NCI-H524 treated with DMSO at 0.1 percent for 48 hours (cell line): ENCODE data around the gene ALAD.
"Not testable (repeated sequence)": the region's sequence is repeated elsewhere in the genome, so short reads cannot be mapped to it uniquely, and the experiment has no call there.

Experiments used
- DNase-seq: peaks from one replicate; lab custom pipeline; 2025; lab: John Stamatoyannopoulos, UW

ALAD gene

GRCh38 chr9:113373676-113374392 lies 27.2 kb downstream of the ALAD start:
- DNase-seq, result no peak

GRCh38 chr9:113373256-113373655 lies 27.8 kb downstream of the ALAD start:
- no peak for DNase-seq

DNA sequence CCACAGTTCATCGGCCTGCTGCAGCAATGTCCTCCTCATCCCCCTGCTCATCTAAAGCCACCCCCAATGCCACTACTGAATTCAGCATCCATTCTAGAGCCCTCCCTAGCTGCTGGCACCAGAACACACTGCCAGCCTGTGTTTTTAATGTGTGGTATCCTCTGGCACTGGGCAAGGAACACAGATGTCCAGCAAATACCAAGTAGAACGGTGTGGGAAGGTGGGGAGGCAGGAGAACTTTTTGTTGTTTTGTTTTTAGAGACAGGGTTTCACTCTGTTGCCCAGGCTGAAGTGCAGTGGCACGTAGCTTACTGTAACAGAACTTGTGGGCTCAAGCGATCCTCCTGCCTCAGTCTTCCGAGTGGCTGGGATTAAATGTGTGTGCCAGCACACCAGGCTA lies 29.0 kb downstream of the ALAD start:
- DNase-seq, result no peak

- no peak for DNase-seq
Measured at GRCh38 chr9:113370806-113371325, 30.2 kb downstream of the ALAD start.

- DNase-seq, result no peak
Measured at GRCh38 chr9:113369855-113370140, 31.3 kb downstream of the ALAD start.

- no peak for DNase-seq
Measured at GRCh38 chr9:113368982-113369854, 31.9 kb downstream of the ALAD start.

- no peak for DNase-seq
Measured at GRCh38 chr9:113368348-113368981, 32.6 kb downstream of the ALAD start.

DNA sequence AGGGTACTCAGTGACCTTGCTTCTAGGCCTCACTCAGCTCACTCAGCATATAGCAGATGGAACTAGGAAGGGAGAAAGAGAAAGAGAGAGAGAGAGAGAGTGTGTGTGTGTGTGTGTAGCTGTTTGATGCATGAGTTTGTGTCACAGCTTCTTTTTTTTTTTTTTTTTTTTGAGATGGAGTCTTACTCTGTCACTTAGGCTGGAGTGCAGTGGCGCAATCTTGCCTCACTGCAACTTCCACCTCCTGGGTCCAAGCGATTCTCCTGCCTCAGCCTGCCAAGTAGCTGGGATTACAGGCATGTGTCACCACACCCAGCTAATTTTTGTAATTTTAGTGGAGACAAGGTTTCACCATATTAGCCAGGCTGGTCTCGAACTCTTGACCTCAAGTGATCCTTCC lies 35.4 kb downstream of the ALAD start:
- DNase-seq, result not testable (repeated sequence)

- no peak for DNase-seq
Measured at GRCh38 chr9:113364951-113365350, 36.1 kb downstream of the ALAD start.

DNA sequence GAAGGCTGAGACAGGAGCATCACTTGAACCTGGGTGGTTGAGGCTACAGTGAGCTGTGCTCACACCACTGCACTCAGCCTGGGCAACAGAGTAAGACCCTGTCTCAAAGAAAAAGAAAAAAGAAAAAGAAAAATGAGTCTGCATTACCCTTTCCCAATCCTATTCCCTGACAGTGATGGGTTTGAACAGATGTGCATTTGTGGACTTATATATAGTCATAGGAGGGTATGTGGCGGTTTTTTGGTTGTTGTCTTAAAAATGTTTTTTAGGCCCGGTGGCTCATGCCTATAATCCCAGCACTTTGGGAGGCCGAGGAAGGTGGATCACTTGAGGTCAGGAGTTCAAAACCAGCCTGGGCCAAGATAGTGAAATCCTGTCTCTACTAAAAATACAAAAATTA lies 37.7 kb downstream of the ALAD start:
- no peak for DNase-seq

GRCh38 chr9:113361304-113362018 lies 39.6 kb downstream of the ALAD start:
- no peak for DNase-seq

DNA sequence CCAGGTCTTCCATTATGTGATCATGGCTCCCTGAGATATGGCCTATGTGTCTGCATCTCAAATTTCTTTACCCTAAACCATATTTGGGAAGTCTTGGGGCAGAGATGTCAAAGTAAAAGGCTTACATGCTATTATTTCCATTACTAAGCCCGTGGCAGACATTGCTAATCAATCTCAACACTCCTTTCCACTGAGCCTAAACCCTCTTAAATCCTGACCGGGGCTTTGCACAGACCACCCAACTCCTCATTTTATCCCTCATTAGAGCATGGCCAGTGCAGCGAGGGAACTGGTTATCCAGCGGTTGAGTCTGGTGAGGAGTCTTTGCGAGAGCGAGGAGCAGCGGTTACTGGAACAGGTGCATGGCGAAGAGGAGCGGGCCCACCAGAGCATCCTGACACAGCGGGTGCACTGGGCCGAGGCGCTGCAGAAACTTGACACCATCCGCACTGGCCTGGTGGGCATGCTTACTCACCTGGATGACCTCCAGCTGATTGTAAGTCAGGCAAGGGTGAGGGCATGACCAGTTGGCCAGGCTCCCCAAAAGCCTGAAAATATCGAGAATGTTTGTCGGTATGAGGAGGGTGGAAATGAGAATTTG lies 40.7 kb downstream of the ALAD start:
- DNase-seq, result no peak

DNA sequence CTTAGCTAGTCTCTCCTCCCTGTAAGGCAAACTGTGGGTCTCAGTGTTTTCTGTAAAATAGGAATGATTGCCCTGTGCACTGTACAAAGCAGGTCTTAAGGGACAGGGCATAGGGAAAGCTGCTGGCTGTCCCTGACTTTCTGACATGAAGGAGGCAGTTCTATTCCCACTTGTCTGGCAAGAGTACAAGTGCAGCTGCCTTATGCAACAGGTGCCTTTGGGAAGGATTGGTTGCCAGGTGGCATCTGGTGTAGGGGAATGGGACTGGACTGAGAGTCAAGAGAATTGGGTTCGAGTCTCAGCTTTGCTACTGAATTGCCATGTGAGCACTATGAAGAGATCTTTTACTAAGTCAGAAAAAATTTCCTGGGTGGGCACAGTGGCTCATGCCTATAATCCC lies 41.7 kb downstream of the ALAD start:
- no peak for DNase-seq

DNA sequence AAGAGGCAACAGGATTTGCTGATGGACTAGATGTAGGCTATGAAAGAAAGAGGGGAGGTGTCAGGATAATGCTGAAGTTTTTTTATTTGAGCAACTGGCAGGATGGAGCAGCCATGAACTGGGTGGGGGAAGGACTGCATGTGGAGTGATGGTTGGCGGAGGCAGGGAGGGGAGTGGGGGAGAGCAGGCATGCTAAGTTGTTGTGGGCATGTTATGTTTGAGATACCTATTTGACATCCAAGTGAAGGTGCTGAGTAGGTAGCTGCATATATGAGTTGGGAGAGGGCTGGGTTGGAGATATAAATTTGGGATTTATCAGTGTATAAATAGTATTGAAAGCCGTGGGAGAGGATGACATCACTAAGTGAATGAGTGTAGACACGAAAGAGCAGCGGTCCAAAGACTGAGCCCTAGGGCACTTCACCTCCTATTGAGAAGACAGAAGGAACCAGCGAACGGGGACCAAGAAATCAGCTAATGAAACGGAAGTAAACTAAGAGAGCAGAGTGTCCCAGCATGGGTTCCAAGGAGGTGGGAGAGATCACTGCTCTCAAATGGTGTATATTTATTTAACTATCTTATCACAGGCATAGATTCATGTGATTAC lies 44.3 kb downstream of the ALAD start:
- no peak for DNase-seq

GRCh38 chr9:113355040-113355596 lies 46.0 kb downstream of the ALAD start:
- no peak for DNase-seq

DNA sequence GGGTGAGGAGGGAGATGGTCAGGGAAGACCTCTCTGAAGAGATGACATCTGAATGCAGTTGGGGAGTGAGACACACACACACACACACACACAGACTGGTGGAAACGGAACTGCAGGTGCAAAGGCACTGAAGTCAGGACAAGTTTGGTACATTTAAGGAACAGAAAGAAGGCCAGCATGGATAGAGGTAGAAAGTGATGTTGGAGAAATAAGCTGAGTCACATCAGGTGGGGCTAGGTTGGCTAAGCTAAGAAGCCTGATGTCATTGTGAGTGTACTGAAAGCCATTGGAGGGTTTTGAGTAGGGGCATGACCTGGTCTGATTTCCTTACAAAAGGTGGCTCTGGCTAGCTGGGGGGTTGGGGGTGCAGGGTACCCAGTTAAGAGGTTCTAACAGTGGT lies 48.7 kb downstream of the ALAD start:
- DNase-seq, result no peak

DNA sequence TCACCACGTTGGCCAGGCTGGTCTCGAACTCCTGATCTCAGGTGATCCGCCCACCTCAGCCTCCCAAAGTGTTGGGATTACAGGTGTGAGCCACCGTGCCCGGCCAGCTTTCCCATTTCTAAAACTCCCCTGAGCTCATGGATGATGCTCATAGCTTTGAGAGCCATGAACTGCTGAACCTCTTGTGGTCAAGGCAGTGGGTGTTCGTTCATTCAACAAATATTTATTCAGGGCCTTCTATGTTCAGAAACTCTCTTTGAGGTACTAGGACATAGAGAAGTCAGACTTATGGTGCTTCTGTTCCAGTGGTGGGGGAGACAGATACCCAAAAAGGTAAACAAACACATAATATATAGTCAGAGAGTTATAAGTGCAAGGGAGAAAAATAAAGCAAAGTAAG lies 49.1 kb downstream of the ALAD start:
- no peak for DNase-seq

GRCh38 chr9:113350937-113351336 lies 50.1 kb downstream of the ALAD start:
- DNase-seq, result no peak

DNA sequence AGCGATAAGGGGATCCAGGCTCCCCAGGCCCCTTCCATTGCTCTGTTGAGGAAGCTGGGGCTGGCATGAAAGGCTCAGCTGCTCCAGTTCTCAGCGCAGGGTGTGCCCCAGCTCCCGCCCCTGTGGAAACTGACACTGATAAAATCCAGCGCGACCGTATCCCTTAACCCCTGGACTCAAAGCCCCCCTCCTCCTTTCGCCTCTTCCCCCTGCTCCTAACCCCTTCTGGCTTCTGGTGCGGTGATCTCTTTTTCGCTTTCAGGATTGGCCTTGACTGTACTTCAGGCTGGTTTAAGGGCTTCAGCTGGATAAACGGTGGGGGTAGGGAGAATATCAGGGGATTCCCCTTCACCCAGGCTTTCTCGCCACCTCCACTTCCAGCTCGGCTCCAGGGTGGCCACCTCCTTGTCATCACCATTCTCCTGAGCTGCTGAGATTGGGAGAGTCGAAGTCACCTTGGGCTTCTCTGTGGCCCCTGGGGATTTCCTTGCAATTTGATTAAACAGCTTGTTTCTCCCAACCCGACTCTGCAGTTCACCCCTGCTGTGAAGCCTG lies 50.9 kb downstream of the ALAD start:
- no peak for DNase-seq

- DNase-seq, result no peak
Measured at GRCh38 chr9:113349445-113350094, 51.5 kb downstream of the ALAD start, which contains the start of gene BSPRY. BSPRY (plus strand) TSS chr9:113349541; CDS start chr9:113349580, 39 bp downstream.
